GM19397 (cell line): Measurements from ENCODE around the gene COX20.

Source experiments
- ATAC-seq: cut with Tn5 transposase; IDR thresholded peaks from one replicate; pipeline ENCODE4 v1.9.1; 2021; ENCODE audit warnings: mild to moderate bottlenecking, moderate library complexity; ENCODE audit not compliant: unreplicated experiment

Gene COX20

DNA sequence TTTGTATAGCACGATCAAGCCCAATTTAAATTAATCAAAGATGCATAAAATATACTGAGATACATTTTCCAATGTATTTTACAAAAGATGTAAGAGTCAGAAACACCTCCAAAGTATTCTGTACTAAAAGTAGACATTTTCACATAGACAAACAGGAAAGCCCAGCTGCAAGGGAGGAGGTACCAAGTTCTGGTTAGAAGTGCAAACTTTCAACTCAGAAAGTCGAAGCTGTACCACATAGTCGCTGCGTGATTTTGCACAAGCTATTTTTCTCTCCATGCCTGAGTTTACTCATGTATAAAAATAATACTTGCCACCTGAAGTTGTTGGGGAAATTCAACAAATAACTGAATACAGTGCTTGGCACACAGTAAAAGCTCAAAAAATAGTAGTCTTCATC, 34.5 kb downstream of the COX20 start:
- ATAC-seq: no peak

DNA sequence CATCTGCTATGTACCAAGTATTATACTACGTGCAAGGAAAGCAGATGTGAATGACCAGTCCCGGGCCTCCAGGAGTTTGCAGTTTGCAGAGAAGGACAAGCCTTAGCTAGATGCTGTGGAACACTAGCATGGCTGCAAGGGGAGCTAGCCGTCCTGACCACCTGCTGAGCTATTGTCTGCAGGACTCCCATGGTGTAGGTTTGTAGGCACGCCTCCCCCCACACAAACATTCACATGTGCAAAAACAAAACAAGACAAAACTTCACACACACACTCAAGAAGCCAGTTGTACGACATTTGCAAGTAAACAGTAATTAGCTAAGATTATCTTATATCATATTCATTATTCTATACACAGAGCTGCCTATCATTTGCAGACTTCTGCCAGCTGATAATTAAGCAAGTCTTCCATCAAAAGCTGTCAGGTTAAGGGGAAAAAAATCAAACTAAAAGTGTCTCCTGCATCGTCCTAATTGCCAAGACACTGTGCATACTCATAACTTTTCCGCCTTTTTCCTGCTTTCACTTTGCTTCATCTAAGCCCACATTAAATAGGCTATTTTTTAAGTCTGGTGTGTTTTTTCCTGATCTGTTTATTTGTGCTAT, 39.6 kb downstream of the COX20 start:
- no peak for ATAC-seq

DNA sequence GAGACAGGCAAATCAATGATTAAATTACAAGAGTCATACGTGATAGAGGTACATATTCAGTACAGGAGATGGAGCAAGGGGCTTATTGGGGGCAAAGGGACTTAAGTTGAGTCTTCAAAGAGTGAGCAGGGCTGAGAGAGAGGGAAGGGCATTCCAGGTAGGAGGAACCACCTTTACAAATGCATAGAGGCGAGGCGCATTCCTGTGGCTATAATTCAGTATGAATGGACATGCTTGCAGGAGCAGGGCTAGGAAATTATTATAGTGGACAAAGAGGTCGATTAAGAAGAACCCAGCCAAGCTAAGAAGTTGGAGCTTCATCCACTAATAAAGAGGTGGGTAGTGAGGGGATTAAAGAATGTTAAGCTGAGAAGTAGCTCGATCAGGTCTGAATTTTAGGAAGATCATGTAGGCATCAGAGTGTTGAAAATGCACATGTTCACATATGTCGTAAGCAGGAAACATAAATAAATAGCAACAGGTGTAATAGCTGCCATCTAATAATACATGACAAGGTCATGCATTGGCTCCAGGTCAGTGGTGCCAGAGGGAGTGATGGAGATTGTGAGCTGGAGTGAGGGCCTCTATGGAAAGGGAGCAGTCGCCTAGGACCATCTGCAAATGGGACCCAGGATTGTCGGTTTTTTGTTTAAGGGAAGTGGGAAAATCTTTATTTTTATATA, 40.9 kb downstream of the COX20 start:
- ATAC-seq: no peak

DNA sequence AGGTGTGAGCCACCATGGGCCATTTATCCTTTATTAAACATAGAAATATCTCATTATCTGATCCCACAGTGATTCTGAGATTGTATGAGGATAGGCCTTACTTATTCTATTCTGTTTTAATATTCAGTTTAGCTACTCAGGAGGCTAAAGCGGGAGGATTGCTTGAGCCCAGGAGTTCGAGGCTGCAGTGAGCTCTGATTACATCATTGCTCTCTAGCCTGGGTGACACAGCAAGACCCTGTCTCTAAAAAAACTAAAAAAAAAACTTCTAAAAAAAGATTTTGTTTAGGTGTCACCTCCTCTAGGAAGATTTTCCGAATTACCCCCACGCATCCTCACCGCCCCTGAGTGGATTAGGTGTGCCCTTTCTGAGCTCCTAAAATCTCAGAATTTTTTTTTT, 43.2 kb downstream of the COX20 start:
- no peak for ATAC-seq

DNA sequence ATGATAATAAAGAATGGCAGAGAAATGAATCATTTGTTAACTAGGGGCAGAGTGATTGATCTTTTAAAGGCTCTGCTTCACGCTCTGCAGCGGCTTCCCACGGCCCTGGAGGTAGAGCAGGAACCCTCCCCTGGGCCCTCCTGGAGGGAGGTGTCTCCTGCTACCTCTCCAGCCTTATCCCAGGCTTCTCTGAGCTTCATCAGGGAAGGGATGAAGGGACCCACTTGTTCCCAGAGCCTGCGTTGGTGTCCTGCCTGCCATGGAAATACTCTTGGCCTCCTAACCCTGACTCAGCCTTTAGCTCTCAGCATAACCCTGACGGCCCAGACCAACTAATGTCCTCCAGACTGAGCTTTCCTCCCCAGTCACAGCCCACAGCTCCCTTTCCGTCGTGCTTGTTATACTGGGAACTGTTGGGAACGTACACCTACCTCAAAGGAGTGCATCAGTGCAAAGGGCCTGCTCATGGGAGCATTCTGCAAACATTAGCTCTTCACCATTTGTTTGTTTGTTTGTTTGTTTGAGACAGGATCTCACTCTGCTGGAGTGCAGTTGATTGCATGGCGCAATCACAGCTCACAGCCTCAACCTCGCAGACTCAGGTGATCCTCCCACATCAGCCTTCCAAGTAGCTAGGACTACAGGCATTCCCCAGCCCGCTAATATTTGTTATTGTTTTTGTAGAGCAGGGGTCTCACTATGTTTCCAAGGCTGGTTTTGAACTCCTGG, 46.3 kb downstream of the COX20 start:
- ATAC-seq: no peak

DNA sequence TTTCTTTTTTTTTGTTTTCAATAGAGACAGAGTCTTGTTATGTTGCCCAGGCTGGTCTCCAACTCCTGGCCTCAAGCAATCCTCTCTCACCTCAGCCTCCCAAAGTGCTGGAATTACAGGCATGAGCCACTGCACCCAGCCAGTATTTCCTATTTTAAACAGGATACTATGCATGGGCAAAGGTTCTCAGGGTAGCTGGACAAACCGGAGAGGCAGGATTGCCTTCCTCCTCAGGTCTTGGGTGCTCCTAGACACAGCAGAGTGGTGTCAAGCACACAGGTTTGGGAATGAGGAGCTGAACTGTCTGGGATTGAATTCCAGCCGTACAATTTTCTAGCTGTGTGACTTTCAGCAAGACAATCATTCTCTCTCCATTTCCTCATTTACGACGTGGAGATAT, 51.8 kb downstream of the COX20 start:
- no peak for ATAC-seq

DNA sequence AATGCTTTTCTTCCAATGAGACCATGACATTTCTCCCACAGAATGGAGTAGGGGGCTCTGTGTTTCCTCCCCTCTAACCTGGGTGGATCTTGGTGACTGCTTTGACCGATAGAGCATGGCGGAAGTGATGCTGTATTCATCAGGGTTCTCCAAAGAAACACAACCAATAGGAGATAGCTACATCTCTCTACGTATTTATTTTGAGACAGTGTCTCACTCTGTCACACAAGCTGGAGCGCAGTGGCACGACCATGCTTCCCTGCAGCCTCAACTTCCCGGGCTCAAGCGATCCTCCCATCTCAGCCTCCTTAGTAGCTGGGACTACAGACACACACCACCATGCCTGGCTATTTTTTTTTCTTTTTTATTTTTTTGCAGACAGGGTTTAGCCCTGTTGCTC, 58.4 kb downstream of the COX20 start:
- no peak for ATAC-seq
